ENCODE data around the gene GRM8.

- TF ChIP-seq CTCF (IDR thresholded peaks at IDR 0.05; ENCODE audit: insufficient read depth, low read depth, low read length) (no peak), EZH2 (IDR thresholded peaks at IDR 0.05; ENCODE audit: insufficient read depth, low read length) (no peak)
These were observed 563.7 kb downstream of the GRM8 start for GRCh38 chr7:126689037-126689436.

All from astrocyte (in vitro differentiated cells and primary cell).